GM12892 (cell line): ENCODE results near the gene UBE2C.

Source experiments
- POLR2A ChIP-seq: IDR thresholded peaks from 2 replicates; pipeline ENCODE4 v1.6.1; 2011; ENCODE audit warnings: low read depth, low read length, control low read depth
- POLR2AphosphoS5 ChIP-seq: IDR thresholded peaks from 2 replicates; pipeline ENCODE4 v1.6.1; 2011; ENCODE audit warnings: low read depth, low read length, control low read depth
- TAF1 ChIP-seq: IDR thresholded peaks from 2 replicates; pipeline ENCODE4 v1.6.1; 2011; ENCODE audit warnings: low read depth, mild to moderate bottlenecking, control low read depth, low read length, borderline replicate concordance

- no peak for TF ChIP-seq POLR2A
- TF ChIP-seq TAF1, result no peak
- no peak for TF ChIP-seq POLR2AphosphoS5
Observed at GRCh38 chr20:45835329-45835765, 22.9 kb downstream of the UBE2C start.
